Muscle layer of colon (tissue), 2 donors: ENCODE results near the gene CPEB1.
A peak's percentile ranks its signal among the peaks of the same experiment; 100 is the strongest.
"Not testable (repeated sequence)": the region's sequence is repeated elsewhere in the genome, so short reads cannot be mapped to it uniquely, and the experiment has no call there.

Experiments used
- H3K27ac ChIP-seq: one replicate; pipeline ENCODE4 v1.7.0; 2013; ENCODE audit warnings: low read depth, mild to moderate bottlenecking, low read length, moderate library complexity
- H3K27me3 ChIP-seq, 2 donors: one replicate each; pipeline ENCODE4 v1.7.0; 2013; ENCODE audit warnings: low read length in 2 of 2, mild to moderate bottlenecking in 2 of 2; ENCODE audit not compliant: insufficient read depth in 2 of 2, control insufficient read depth in 1 of 2
- H3K36me3 ChIP-seq: one replicate; pipeline ENCODE4 v1.7.0; 2013; ENCODE audit warnings: mild to moderate bottlenecking, low read length; ENCODE audit not compliant: insufficient read depth
- H3K4me1 ChIP-seq: one replicate; pipeline ENCODE4 v1.7.0; 2013; ENCODE audit warnings: mild to moderate bottlenecking, low read length; ENCODE audit not compliant: insufficient read depth
- H3K4me3 ChIP-seq, 2 donors: one replicate each; pipeline ENCODE4 v1.7.0; 2013; ENCODE audit warnings: low read length in 2 of 2, low read depth in 1 of 2, mild to moderate bottlenecking in 1 of 2, moderate library complexity in 1 of 2
- H3K9ac ChIP-seq: one replicate; pipeline ENCODE4 v1.7.0; 2013; ENCODE audit warnings: low read length
- H3K9me3 ChIP-seq: one replicate; pipeline ENCODE4 v1.7.0; 2013; ENCODE audit warnings: mild to moderate bottlenecking, low read length
- donor health status: abdominal sarcoma.
- donor health status: Adenocarcinoma of cecum.

The CPEB1 gene

GRCh38 chr15:82648257-82649103, 1.3 kb upstream of the CPEB1 start:
- no peaks in the 10 kb centered on the region for H3K9me3 ChIP-seq
- H3K4me1 ChIP-seq = peaks cover 5% of the 10 kb centered on the region
- no peak overlapping the region for H3K27ac ChIP-seq
- no peak overlapping the region for H3K9ac ChIP-seq
- H3K27me3 ChIP-seq = peaks cover 0 to 23% of the 10 kb centered on the region in 2 donors
- no peaks in the 10 kb centered on the region for H3K36me3 ChIP-seq
- H3K4me3 ChIP-seq = peak overlapping the region; percentile 55 to 56

GRCh38 chr15:82647835-82648256, 683 bp upstream of the CPEB1 start:
- H3K4me1 ChIP-seq = peaks cover 5% of the 10 kb centered on the region
- H3K4me3 ChIP-seq = peak overlapping the region; percentile 55 to 56
- H3K36me3 ChIP-seq = no peaks in the 10 kb centered on the region
- peaks cover 0 to 23% of the 10 kb centered on the region in 2 donors for H3K27me3 ChIP-seq
- H3K27ac ChIP-seq = no peak overlapping the region
- H3K9ac ChIP-seq = no peak overlapping the region
- no peaks in the 10 kb centered on the region for H3K9me3 ChIP-seq

GRCh38 chr15:82646250-82647044, 716 bp downstream of the CPEB1 start:
- Histone ChIP-seq H3K36me3 (no peaks in the 10 kb centered on the region), H3K27ac (no peak overlapping the region), H3K9me3 (no peaks in the 10 kb centered on the region), H3K27me3 (peaks cover 0 to 23% of the 10 kb centered on the region in 2 donors), H3K4me3 (peak overlapping the region; percentile 55 to 56), H3K4me1 (peaks cover 5% of the 10 kb centered on the region), H3K9ac (no peak overlapping the region)

- H3K27me3 ChIP-seq = peaks cover 0 to 23% of the 10 kb centered on the region in 2 donors
- H3K27ac ChIP-seq, H3K4me3 ChIP-seq, H3K36me3 ChIP-seq, H3K9me3 ChIP-seq, H3K9ac ChIP-seq, H3K4me1 ChIP-seq: not testable (repeated sequence)
These were observed 2.0 kb downstream of the CPEB1 start for GRCh38 chr15:82644967-82645852.

- Histone ChIP-seq H3K9ac (no peak overlapping the region), H3K4me3 (no peak overlapping the region), H3K9me3 (no peaks in the 10 kb centered on the region), H3K4me1 (peaks cover 5% of the 10 kb centered on the region), H3K27me3 (peaks cover 0 to 23% of the 10 kb centered on the region in 2 donors), H3K27ac (no peak overlapping the region), H3K36me3 (no peaks in the 10 kb centered on the region)
These were observed 3.2 kb downstream of the CPEB1 start for GRCh38 chr15:82643992-82644391.

GRCh38 chr15:82642656-82643055, 4.5 kb downstream of the CPEB1 start:
- no peaks in the 10 kb centered on the region for H3K36me3 ChIP-seq
- no peaks in the 10 kb centered on the region for H3K9me3 ChIP-seq
- no peak overlapping the region for H3K27ac ChIP-seq
- H3K4me3 ChIP-seq = no peak overlapping the region
- H3K27me3 ChIP-seq = peaks cover 0 to 15% of the 10 kb centered on the region in 2 donors
- H3K9ac ChIP-seq = no peak overlapping the region
- peaks cover 5% of the 10 kb centered on the region for H3K4me1 ChIP-seq

- no peak overlapping the region for H3K27ac ChIP-seq
- H3K9ac ChIP-seq = no peak overlapping the region
- no peak overlapping the region for H3K4me3 ChIP-seq
- H3K36me3 ChIP-seq = no peaks in the 10 kb centered on the region
- H3K9me3 ChIP-seq = no peaks in the 10 kb centered on the region
- peaks cover 4% of the 10 kb centered on the region for H3K4me1 ChIP-seq
- peaks cover 0 to 4% of the 10 kb centered on the region in 2 donors for H3K27me3 ChIP-seq
These were observed 5.9 kb downstream of the CPEB1 start for GRCh38 chr15:82641129-82641798.

- Histone ChIP-seq H3K4me1 (no peaks in the 10 kb centered on the region), H3K36me3 (no peaks in the 10 kb centered on the region), H3K27me3 (no peaks in the 10 kb centered on the region), H3K9ac (no peak overlapping the region), H3K27ac (no peak overlapping the region), H3K9me3 (no peaks in the 10 kb centered on the region), H3K4me3 (no peak overlapping the region)
These were observed 6.5 kb downstream of the CPEB1 start for GRCh38 chr15:82640672-82641071.

- Histone ChIP-seq H3K9ac (no peak overlapping the region), H3K9me3 (no peaks in the 10 kb centered on the region), H3K4me3 (no peak overlapping the region), H3K4me1 (no peaks in the 10 kb centered on the region), H3K27me3 (no peaks in the 10 kb centered on the region), H3K27ac (no peak overlapping the region), H3K36me3 (no peaks in the 10 kb centered on the region)
These were observed 11.4 kb downstream of the CPEB1 start for GRCh38 chr15:82635798-82636197.

- Histone ChIP-seq H3K27ac (no peak overlapping the region), H3K4me1 (no peaks in the 10 kb centered on the region), H3K36me3 (no peaks in the 10 kb centered on the region), H3K9ac (no peak overlapping the region), H3K9me3 (no peaks in the 10 kb centered on the region), H3K27me3 (no peaks in the 10 kb centered on the region), H3K4me3 (no peak overlapping the region)
These were observed 17.1 kb downstream of the CPEB1 start for GRCh38 chr15:82630033-82630432.
